Measurements from ENCODE around the gene TMEM121B. TPM values are rescaled to one million over a fixed set of nuclear protein-coding genes. Genes with fewer than 3 reads are reported as not detected.

TMEM121B gene
- total RNA-seq, 2 experiments from 2014 or later = 0.15 to 0.32 TPM

DNA sequence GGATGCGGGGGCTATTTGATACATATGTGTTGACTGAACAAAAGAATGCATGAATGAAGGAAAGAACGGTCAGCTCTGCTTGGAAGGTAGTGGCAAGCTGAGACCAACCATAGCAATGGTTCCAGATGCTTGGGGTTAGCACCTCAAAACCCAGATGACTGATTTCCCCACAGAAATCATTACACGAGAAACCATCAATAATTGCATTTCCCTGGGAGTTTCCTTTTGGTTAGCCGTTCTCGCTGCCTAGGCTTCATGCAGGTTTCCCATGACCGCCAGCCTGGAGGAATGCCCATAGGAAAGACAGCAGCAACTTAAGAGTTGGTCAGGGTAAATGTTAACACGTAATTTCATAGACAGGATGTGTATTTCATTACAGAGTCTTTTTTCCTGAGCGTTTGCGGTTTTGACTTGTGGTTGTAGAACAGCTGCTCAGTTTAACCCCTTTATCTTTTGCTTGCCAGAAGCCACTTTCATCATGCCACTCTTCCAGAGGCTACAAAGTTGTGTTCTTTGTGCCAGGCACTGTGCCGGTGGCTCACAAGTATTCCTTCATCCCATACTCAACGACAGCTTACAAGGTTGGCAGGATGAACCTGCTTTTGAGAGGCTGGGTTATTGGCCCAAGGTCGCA is 33.5 kb downstream of the TMEM121B start:
- Histone ChIP-seq H3K36me3 (ENCODE audit: insufficient read depth, low read length) (no peaks in the 10 kb centered on the region), H3K4me2 (ENCODE audit: low read length) (peak overlapping the region; percentile 92), H3K4me3 (ENCODE audit: low read depth, low read length, poor library complexity, severe bottlenecking) (peak overlapping the region; percentile 92), H3K79me2 (ENCODE audit: insufficient read depth, low read depth, low read length) (no peaks in the 10 kb centered on the region), H2AFZ (ENCODE audit: low read length) (no peak overlapping the region), H3K4me1 (ENCODE audit: insufficient read depth, low read length, poor library complexity, severe bottlenecking) (peaks cover 53% of the 10 kb centered on the region), H3K9me2 (ENCODE audit: insufficient read depth, low read length) (no peaks in the 10 kb centered on the region), H3K9me3 (ENCODE audit: low read length) (no peaks in the 10 kb centered on the region), H4K20me1 (ENCODE audit: insufficient read depth, low read length) (peaks cover 5% of the 10 kb centered on the region; the same call in 1 of the 2 replicates), H3K27ac (ENCODE audit: low read depth, low read length, poor library complexity, severe bottlenecking) (peak overlapping the region; percentile 63)
- POLR2A ChIA-PET = interaction anchor here (0.6 to 0.7 kb wide), 3 partner anchors 29 to 289 kb away, joined by 3 to 5 read pairs (median 3); no protein-coding TSS in a partner anchor
- CTCF ChIA-PET (ENCODE audit: unreplicated experiment) = no interaction called here
- DNase-seq (ENCODE audit: low spot score) = peak; percentile 87
- intact Hi-C loops (cut with micrococcal nuclease; ENCODE audit: unreplicated experiment) = loop anchor here (2.0 kb wide), 1 partner anchor 71 kb away; the partner anchor contains the start of gene HDHD5
- BruUV-seq (replicated peaks) = TSS peak; percentile 28
- TF ChIP-seq, protein P1, sequence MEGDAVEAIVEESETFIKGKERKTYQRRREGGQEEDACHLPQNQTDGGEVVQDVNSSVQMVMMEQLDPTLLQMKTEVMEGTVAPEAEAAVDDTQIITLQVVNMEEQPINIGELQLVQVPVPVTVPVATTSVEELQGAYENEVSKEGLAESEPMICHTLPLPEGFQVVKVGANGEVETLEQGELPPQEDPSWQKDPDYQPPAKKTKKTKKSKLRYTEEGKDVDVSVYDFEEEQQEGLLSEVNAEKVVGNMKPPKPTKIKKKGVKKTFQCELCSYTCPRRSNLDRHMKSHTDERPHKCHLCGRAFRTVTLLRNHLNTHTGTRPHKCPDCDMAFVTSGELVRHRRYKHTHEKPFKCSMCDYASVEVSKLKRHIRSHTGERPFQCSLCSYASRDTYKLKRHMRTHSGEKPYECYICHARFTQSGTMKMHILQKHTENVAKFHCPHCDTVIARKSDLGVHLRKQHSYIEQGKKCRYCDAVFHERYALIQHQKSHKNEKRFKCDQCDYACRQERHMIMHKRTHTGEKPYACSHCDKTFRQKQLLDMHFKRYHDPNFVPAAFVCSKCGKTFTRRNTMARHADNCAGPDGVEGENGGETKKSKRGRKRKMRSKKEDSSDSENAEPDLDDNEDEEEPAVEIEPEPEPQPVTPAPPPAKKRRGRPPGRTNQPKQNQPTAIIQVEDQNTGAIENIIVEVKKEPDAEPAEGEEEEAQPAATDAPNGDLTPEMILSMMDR (conservative IDR thresholded peaks at IDR 0.05; ENCODE audit: low read length) = no peak
- no peak for TF ChIP-seq EZH2phosphoT487 (IDR thresholded peaks at IDR 0.05; ENCODE audit: borderline replicate concordance, low read depth, low read length)

DNA sequence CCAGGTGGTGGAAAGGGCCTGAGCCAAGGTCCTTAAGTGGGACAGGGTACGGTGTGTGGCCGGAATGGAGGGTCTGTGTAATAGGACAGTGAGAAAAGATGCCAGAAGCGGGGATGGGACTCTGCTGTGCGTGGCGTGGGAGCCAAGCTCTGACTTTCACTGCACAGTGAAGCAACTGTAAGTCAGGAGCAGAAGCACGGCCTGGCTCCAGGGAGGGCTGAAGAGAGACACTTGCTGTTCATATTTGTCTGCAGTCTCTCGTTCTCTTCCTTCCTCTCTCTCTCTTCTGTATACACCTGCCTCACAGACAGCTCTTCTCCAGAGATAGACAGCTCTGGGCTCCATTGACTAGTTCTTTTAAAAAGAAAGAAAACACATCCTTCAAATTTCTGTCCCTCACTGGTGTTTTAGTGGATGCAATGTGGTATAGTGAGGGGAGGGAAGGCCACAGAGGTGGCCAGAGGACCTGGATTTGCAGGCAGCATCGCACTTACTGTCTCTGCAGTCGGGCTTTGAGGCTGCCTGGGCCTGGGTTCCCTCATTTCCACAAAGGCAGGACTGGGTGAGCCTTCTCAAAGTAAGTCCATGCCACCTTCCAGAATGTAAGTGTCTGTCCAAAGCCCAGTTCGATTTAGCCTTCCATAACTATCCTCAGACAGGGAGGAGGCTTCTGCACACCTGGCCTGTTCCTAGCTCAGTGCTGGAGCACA is 34.2 kb downstream of the TMEM121B start:
- H3K36me3 ChIP-seq (ENCODE audit: insufficient read depth, low read length) = no peaks in the 10 kb centered on the region
- H3K27ac ChIP-seq (ENCODE audit: low read depth, low read length, poor library complexity, severe bottlenecking) = peak overlapping the region; percentile 63
- peaks cover 53% of the 10 kb centered on the region for H3K4me1 ChIP-seq (ENCODE audit: insufficient read depth, low read length, poor library complexity, severe bottlenecking)
- intact Hi-C loops (cut with micrococcal nuclease; ENCODE audit: unreplicated experiment) = loop anchor here (2.0 kb wide), 1 partner anchor 72 kb away; the partner anchor contains the start of gene HDHD5
- H3K79me2 ChIP-seq (ENCODE audit: insufficient read depth, low read depth, low read length) = no peaks in the 10 kb centered on the region
- ChIA-PET CTCF (ENCODE audit: unreplicated experiment) (no interaction called here), POLR2A (interaction anchor here (0.6 to 0.7 kb wide), 2 partner anchors 30 to 290 kb away, joined by 3 read pairs; no protein-coding TSS in a partner anchor)
- no TSS peak for BruUV-seq (replicated peaks)
- DNase-seq (ENCODE audit: low spot score) = peak; percentile 62
- no peak overlapping the region for H2AFZ ChIP-seq (ENCODE audit: low read length)
- H4K20me1 ChIP-seq (ENCODE audit: insufficient read depth, low read length) = peaks cover 5% of the 10 kb centered on the region; the same call in 1 of the 2 replicates
- no peaks in the 10 kb centered on the region for H3K9me3 ChIP-seq (ENCODE audit: low read length)
- no peak for TF ChIP-seq EZH2phosphoT487 (IDR thresholded peaks at IDR 0.05; ENCODE audit: borderline replicate concordance, low read depth, low read length)
- TF ChIP-seq, protein P1 (conservative IDR thresholded peaks at IDR 0.05; ENCODE audit: low read length) = no peak
- peak overlapping the region; percentile 92 for H3K4me2 ChIP-seq (ENCODE audit: low read length)
- peak overlapping the region; percentile 92 for H3K4me3 ChIP-seq (ENCODE audit: low read depth, low read length, poor library complexity, severe bottlenecking)
- no peaks in the 10 kb centered on the region for H3K9me2 ChIP-seq (ENCODE audit: insufficient read depth, low read length)

All from OCI-LY7 (cell line).